ENCODE data around the gene LRRC42. TPM values are rescaled to one million over a fixed set of nuclear protein-coding genes. Genes with fewer than 3 reads are reported as not detected.
"Not testable (repeated sequence)": the region's sequence is repeated elsewhere in the genome, so short reads cannot be mapped to it uniquely, and the experiment has no call there.

Gene LRRC42
- total RNA-seq, 1 donor: 38.7 TPM

DNA sequence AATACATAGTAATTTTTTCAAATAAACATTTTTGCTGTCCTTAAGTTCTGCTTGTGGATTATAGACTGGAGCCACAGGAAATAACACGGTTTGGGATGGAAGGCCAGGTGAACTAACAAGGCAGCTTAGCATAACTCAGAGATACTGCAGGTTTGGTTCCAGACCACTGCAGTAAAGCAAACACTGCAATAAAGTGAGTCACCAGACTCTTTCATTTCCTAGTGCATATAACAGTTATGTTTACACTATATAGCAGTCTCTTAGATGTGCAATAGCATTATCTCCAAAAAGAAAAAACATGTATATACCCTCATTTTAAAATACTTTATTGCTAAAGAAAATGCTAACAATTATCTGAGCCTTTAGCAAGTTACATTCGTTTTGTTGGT, 22.0 kb downstream of the LRRC42 start:
- Histone ChIP-seq H3K36me3 (ENCODE audit: insufficient read depth, low read length) (peaks cover 35% of the 10 kb centered on the region), H3K9me3 (ENCODE audit: low read depth, low read length) (no peaks in the 10 kb centered on the region), H2AFZ (ENCODE audit: low read length) (no peak overlapping the region), H4K20me1 (ENCODE audit: insufficient read depth, low read length) (peaks cover 4% of the 10 kb centered on the region), H3K4me2 (ENCODE audit: insufficient read depth, low read length) (no peak overlapping the region), H3K4me1 (ENCODE audit: insufficient read depth, low read length) (peaks cover 8% of the 10 kb centered on the region), H3K79me2 (ENCODE audit: insufficient read depth, low read length) (no peaks in the 10 kb centered on the region), H3K27me3 (ENCODE audit: insufficient read depth, low read length) (no peaks in the 10 kb centered on the region), H3K27ac (ENCODE audit: low read depth, low read length) (no peak overlapping the region), H3K4me3 (ENCODE audit: insufficient read depth, low read length) (no peak overlapping the region)
- TF ChIP-seq, protein P1, sequence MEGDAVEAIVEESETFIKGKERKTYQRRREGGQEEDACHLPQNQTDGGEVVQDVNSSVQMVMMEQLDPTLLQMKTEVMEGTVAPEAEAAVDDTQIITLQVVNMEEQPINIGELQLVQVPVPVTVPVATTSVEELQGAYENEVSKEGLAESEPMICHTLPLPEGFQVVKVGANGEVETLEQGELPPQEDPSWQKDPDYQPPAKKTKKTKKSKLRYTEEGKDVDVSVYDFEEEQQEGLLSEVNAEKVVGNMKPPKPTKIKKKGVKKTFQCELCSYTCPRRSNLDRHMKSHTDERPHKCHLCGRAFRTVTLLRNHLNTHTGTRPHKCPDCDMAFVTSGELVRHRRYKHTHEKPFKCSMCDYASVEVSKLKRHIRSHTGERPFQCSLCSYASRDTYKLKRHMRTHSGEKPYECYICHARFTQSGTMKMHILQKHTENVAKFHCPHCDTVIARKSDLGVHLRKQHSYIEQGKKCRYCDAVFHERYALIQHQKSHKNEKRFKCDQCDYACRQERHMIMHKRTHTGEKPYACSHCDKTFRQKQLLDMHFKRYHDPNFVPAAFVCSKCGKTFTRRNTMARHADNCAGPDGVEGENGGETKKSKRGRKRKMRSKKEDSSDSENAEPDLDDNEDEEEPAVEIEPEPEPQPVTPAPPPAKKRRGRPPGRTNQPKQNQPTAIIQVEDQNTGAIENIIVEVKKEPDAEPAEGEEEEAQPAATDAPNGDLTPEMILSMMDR (IDR thresholded peaks at IDR 0.05; ENCODE audit: extremely low read depth, low read depth, low read length): no peak
- DNase-seq (ENCODE audit: insufficient read length, low spot score, missing footprints): no peak

DNA sequence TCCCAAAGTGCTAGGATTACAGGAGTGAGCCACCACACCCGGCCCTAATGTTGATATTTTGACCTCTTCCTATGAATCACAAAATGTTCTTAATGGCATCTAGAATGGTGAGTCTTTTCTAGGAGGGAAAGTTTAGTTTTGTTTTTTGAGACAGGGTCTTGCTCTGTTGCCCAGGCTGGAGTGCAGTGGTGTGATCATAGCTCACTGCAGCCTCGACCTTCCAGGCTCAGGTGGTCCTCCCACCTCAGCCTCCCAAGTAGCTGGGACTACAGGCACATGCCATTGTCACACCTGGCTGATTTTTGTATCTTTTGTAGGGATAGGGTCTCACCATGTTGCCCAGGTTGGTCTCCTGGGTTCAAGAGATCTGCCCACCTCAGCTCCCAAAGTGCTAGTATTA, 23.2 kb downstream of the LRRC42 start:
- not testable (repeated sequence) for H4K20me1 ChIP-seq (ENCODE audit: insufficient read depth, low read length); H3K4me1 ChIP-seq (ENCODE audit: insufficient read depth, low read length); H2AFZ ChIP-seq (ENCODE audit: low read length); H3K27me3 ChIP-seq (ENCODE audit: insufficient read depth, low read length); H3K9me3 ChIP-seq (ENCODE audit: low read depth, low read length); DNase-seq (ENCODE audit: insufficient read length, low spot score, missing footprints); H3K79me2 ChIP-seq (ENCODE audit: insufficient read depth, low read length); H3K4me2 ChIP-seq (ENCODE audit: insufficient read depth, low read length); H3K4me3 ChIP-seq (ENCODE audit: insufficient read depth, low read length); H3K27ac ChIP-seq (ENCODE audit: low read depth, low read length)
- H3K36me3 ChIP-seq (ENCODE audit: insufficient read depth, low read length): peaks cover 30% of the 10 kb centered on the region

DNA sequence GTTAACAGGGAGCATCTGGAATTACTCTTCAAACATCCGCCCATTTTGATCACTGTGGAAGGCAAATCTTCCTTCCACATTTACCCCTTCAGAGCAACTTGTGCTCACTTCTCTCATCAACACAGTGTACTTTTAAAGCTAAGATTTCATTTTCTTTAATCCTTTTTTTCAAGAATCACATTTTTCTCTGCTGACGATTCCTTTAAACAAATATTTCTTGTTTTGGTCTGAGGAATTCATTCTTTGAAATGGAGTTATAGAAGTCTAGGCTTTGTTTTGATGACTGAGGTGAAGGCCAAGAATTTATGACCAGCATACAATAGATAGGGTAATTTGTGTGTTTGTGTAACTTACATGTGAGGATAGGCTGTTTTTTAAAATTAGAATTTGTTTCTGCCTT, 25.6 kb downstream of the LRRC42 start:
- no peaks in the 10 kb centered on the region for H3K79me2 ChIP-seq (ENCODE audit: insufficient read depth, low read length)
- H4K20me1 ChIP-seq (ENCODE audit: insufficient read depth, low read length): no peaks in the 10 kb centered on the region
- no peak overlapping the region for H3K4me2 ChIP-seq (ENCODE audit: insufficient read depth, low read length)
- H3K27ac ChIP-seq (ENCODE audit: low read depth, low read length): no peak overlapping the region
- no peak for DNase-seq (ENCODE audit: insufficient read length, low spot score, missing footprints)
- TF ChIP-seq, protein P1 (IDR thresholded peaks at IDR 0.05; ENCODE audit: extremely low read depth, low read depth, low read length): no peak
- H3K4me1 ChIP-seq (ENCODE audit: insufficient read depth, low read length): peaks cover 8% of the 10 kb centered on the region
- H3K4me3 ChIP-seq (ENCODE audit: insufficient read depth, low read length): no peak overlapping the region
- peaks cover 20% of the 10 kb centered on the region for H3K36me3 ChIP-seq (ENCODE audit: insufficient read depth, low read length)
- no peaks in the 10 kb centered on the region for H3K9me3 ChIP-seq (ENCODE audit: low read depth, low read length)
- no peak overlapping the region for H2AFZ ChIP-seq (ENCODE audit: low read length)
- H3K27me3 ChIP-seq (ENCODE audit: insufficient read depth, low read length): no peaks in the 10 kb centered on the region

DNA sequence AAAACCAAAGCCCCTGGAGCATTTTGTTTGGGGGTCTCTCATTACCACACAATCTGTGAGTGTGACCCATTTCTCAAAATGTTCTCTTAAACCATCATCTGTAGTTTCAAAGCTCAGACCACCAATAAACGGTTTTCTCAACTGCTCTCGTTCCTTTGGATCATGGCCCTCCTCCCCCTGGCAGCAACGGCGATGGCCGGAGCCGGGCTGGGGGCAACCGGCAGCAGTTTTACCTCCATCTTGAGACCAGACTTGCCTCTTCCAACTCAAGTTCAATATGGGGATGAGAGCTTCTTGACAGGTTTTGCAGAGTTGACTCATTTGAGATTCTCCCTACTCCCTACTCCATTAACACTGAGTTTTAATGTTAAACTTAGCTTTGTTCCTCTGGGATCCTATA, 29.7 kb downstream of the LRRC42 start:
- no peaks in the 10 kb centered on the region for H3K27me3 ChIP-seq (ENCODE audit: insufficient read depth, low read length)
- H3K79me2 ChIP-seq (ENCODE audit: insufficient read depth, low read length): no peaks in the 10 kb centered on the region
- DNase-seq (ENCODE audit: insufficient read length, low spot score, missing footprints): no peak
- H4K20me1 ChIP-seq (ENCODE audit: insufficient read depth, low read length): no peaks in the 10 kb centered on the region
- H3K9me3 ChIP-seq (ENCODE audit: low read depth, low read length): no peaks in the 10 kb centered on the region
- no peak overlapping the region for H2AFZ ChIP-seq (ENCODE audit: low read length)
- H3K27ac ChIP-seq (ENCODE audit: low read depth, low read length): no peak overlapping the region
- H3K4me3 ChIP-seq (ENCODE audit: insufficient read depth, low read length): no peak overlapping the region
- H3K4me2 ChIP-seq (ENCODE audit: insufficient read depth, low read length): no peak overlapping the region
- no peaks in the 10 kb centered on the region for H3K36me3 ChIP-seq (ENCODE audit: insufficient read depth, low read length)
- TF ChIP-seq, protein P1 (IDR thresholded peaks at IDR 0.05; ENCODE audit: extremely low read depth, low read depth, low read length): no peak
- peaks cover 3% of the 10 kb centered on the region for H3K4me1 ChIP-seq (ENCODE audit: insufficient read depth, low read length)
